ENCODE data around the gene PPRC1. TPM values are rescaled to one million over a fixed set of nuclear protein-coding genes. Genes with fewer than 3 reads are reported as not detected.
A peak's percentile ranks its signal among the peaks of the same experiment; 100 is the strongest.

The PPRC1 gene
- polyA plus RNA-seq = 14.2 TPM

GRCh38 chr10:102132563-102133372 is at the start of gene PPRC1:
Gene PPRC1, plus strand, starts transcription at chr10:102133040. Its CDS starts 29 bp downstream, at chr10:102133069.
- Mint-ChIP-seq H3K27me3 (no peaks in the 10 kb centered on the region), H3K4me1 (peaks cover 16 to 26% (median 17%) of the 10 kb centered on the region in 3 donors), H3K36me3 (no peaks in the 10 kb centered on the region)

DNA sequence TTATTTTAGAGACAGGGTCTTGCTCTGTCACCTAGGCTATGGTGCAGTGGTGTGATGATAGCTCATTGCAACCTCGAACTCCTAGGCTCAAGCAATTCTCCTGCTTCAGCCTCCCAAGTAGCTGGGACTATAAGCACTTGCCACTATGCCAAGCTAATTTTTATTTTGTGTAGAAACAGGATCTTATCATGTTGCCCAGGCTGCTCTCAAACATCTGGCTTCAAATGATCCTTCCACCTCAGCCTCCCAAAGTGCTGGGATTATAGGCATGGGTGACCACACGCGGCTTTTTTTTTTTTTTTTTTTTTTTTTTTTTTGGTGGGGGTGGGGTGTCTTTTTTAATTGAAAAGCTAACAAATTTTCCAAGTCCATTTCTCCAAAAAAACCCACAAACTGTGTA is 49.3 kb upstream of the PPRC1 start:
- H3K27me3 Mint-ChIP-seq = no peaks in the 10 kb centered on the region
- no peak overlapping the region for H3K4me3 Mint-ChIP-seq
- H3K36me3 Mint-ChIP-seq = peaks cover 2% of the 10 kb centered on the region
- no peak overlapping the region for H3K27ac Mint-ChIP-seq
- peaks cover 0 to 2% (median 0%) of the 10 kb centered on the region in 3 donors for H3K4me1 Mint-ChIP-seq
- H3K9me3 Mint-ChIP-seq = no peaks in the 10 kb centered on the region

More at GRCh38 chr10:102132563-102133372, at the start of gene PPRC1:
- no peaks in the 10 kb centered on the region for H3K9me3 Mint-ChIP-seq
- peak within 1 kb of the TSS; percentile 41 to 95 (median 89) for H3K27ac Mint-ChIP-seq
- H3K4me3 Mint-ChIP-seq = peak within 1 kb of the TSS; percentile 95 to 96 (median 96)

DNA sequence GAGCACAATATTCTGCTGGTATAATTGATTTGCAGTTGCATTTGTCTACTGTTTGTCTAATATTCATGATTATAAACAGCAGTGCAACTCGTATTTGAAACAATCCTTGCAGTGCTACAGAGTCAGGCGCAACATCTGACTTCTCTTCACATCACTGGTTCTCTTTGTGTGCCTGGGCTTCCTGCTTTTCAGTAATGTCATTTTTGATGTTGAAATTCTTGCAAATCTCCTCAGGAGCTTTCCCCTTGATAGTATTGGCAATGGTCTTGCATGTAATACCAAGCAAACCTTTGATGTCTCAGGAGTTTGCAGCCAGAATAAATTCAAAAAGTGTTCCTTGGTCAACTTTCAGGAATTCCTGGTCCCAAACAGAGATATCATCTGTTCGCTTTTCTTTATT is 47.5 kb upstream of the PPRC1 start:
- H3K4me3 Mint-ChIP-seq = no peak overlapping the region
- H3K27me3 Mint-ChIP-seq = no peaks in the 10 kb centered on the region
- peaks cover 2% of the 10 kb centered on the region for H3K36me3 Mint-ChIP-seq
- peaks cover 0 to 4% (median 0%) of the 10 kb centered on the region in 3 donors for H3K4me1 Mint-ChIP-seq
- no peaks in the 10 kb centered on the region for H3K9me3 Mint-ChIP-seq
- no peak overlapping the region for H3K27ac Mint-ChIP-seq

DNA sequence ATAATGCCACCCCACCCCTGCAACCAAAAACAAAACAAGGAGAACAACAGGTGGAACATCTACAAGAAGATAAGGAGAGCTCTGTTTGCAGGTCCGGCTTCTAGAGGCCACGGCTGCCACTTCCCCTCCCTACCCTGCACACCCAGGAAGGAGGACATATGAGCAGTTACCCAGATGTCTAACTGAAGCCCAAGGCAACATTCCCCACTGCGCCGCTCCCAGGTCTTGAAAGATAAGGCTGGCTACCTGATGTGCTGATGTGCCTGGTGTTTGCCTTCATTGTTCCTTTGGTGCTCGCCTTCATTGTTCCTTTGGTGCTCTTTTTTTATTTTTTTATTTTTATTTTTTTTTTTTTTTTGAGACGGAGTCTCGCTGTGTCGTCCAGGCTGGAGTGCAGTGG is 46.6 kb upstream of the PPRC1 start:
- no peak overlapping the region for H3K27ac Mint-ChIP-seq

GRCh38 chr10:102090772-102091171 is 42.1 kb upstream of the PPRC1 start:
- H3K4me1 Mint-ChIP-seq = peaks cover 0 to 4% (median 0%) of the 10 kb centered on the region in 3 donors
- H3K36me3 Mint-ChIP-seq = peaks cover 2% of the 10 kb centered on the region
- no peaks in the 10 kb centered on the region for H3K9me3 Mint-ChIP-seq
- no peaks in the 10 kb centered on the region for H3K27me3 Mint-ChIP-seq
- no peak overlapping the region for H3K4me3 Mint-ChIP-seq
- H3K27ac Mint-ChIP-seq = peak overlapping the region in 1 of 3 donors; percentile 8

More for the DNA sequence above, 46.6 kb upstream of the PPRC1 start:
- Mint-ChIP-seq H3K36me3 (peaks cover 2% of the 10 kb centered on the region), H3K4me1 (peaks cover 0 to 4% (median 0%) of the 10 kb centered on the region in 3 donors), H3K9me3 (no peaks in the 10 kb centered on the region), H3K27me3 (no peaks in the 10 kb centered on the region), H3K4me3 (no peak overlapping the region)

DNA sequence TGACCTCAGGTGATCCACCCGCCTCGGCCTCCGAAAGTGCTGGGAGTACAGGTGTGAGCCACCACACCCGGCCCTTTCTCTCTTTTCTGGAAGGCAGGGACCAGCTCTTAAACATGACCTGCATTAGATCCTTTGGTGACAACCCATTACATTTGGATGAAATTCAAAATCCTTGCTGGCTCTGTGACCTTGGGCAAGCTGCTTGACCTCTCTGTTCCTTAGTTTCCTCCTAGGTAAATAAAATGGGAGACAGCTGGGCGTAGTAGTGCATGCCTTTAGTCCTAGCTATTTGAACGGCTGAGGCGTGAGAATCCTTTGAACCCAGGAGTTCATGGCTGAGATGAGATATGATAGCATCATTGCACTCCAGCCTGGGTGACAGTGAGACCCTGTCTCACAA is 36.4 kb upstream of the PPRC1 start:
- Mint-ChIP-seq H3K4me1 (no peaks in the 10 kb centered on the region), H3K27me3 (no peaks in the 10 kb centered on the region), H3K9me3 (no peaks in the 10 kb centered on the region), H3K36me3 (no peaks in the 10 kb centered on the region), H3K27ac (no peak overlapping the region), H3K4me3 (no peak overlapping the region)

- no peaks in the 10 kb centered on the region for H3K27me3 Mint-ChIP-seq
- no peak overlapping the region for H3K27ac Mint-ChIP-seq
- no peak overlapping the region for H3K4me3 Mint-ChIP-seq
- H3K9me3 Mint-ChIP-seq = no peaks in the 10 kb centered on the region
- peaks cover 2% of the 10 kb centered on the region for H3K36me3 Mint-ChIP-seq
- H3K4me1 Mint-ChIP-seq = peaks cover 0 to 7% (median 6%) of the 10 kb centered on the region in 3 donors
These were observed 31.7 kb upstream of the PPRC1 start for GRCh38 chr10:102101152-102101551.

- H3K9me3 Mint-ChIP-seq = no peaks in the 10 kb centered on the region
- H3K4me3 Mint-ChIP-seq = no peak overlapping the region
- H3K27ac Mint-ChIP-seq = peak overlapping the region in 1 of 3 donors; percentile 50
- H3K4me1 Mint-ChIP-seq = peaks cover 0 to 8% (median 7%) of the 10 kb centered on the region in 3 donors
- peaks cover 2% of the 10 kb centered on the region for H3K36me3 Mint-ChIP-seq
- H3K27me3 Mint-ChIP-seq = no peaks in the 10 kb centered on the region
These were observed 30.4 kb upstream of the PPRC1 start for GRCh38 chr10:102102421-102102820.

DNA sequence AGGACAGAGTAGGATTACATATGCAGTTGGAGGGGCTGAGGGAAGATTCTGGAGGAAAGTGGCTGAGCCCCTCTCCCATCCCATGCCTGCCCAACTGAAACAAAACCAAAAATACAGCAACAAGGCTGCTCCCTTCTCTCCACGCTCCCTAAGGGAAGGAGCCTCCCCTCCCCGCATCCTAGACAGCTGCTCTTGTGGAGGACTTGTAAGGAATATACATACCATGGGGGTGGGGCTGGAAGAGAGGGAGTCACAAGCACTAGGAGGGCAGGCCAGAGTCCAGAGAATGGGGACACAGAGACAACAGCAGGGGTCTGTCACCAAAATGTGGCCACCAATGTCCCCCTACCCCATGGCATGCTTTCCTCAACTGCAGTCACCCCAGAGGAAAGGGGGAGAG is 25.8 kb upstream of the PPRC1 start:
- Mint-ChIP-seq H3K36me3 (peaks cover 1% of the 10 kb centered on the region), H3K4me3 (no peak overlapping the region), H3K27ac (no peak overlapping the region), H3K27me3 (no peaks in the 10 kb centered on the region), H3K4me1 (peaks cover 2 to 8% (median 7%) of the 10 kb centered on the region in 3 donors), H3K9me3 (no peaks in the 10 kb centered on the region)

GRCh38 chr10:102109166-102110116 is 23.4 kb upstream of the PPRC1 start:
- H3K4me3 Mint-ChIP-seq = no peak overlapping the region
- H3K4me1 Mint-ChIP-seq = peaks cover 11 to 21% (median 16%) of the 10 kb centered on the region in 3 donors
- H3K9me3 Mint-ChIP-seq = no peaks in the 10 kb centered on the region
- peak overlapping the region in 1 of 3 donors; percentile 32 for H3K27ac Mint-ChIP-seq
- no peaks in the 10 kb centered on the region for H3K27me3 Mint-ChIP-seq
- H3K36me3 Mint-ChIP-seq = no peaks in the 10 kb centered on the region

DNA sequence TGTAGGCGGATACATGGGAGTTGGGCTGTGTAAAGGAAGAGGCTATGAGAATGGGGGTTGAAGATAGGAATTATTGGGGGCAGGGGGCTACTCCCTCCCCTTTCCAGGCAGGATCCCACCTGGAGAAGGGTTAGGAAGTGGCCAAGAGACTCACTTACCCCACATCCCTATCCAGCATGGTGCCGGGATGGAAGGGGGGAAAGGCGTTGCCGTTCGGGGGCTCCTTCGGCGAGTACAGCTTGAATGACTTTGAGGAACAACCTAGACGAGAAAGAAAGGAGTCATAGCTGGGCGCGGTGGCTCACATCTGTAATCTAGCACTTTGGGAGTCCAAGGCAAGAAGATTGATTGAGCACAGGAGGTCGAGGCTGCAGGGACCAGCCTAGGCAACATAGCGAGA is 21.6 kb upstream of the PPRC1 start:
- H3K27me3 Mint-ChIP-seq = no peaks in the 10 kb centered on the region
- no peaks in the 10 kb centered on the region for H3K36me3 Mint-ChIP-seq
- H3K4me3 Mint-ChIP-seq = no peak overlapping the region
- H3K27ac Mint-ChIP-seq = peak overlapping the region in 1 of 3 donors; percentile 39
- H3K9me3 Mint-ChIP-seq = no peaks in the 10 kb centered on the region
- H3K4me1 Mint-ChIP-seq = peaks cover 18 to 28% (median 21%) of the 10 kb centered on the region in 3 donors

DNA sequence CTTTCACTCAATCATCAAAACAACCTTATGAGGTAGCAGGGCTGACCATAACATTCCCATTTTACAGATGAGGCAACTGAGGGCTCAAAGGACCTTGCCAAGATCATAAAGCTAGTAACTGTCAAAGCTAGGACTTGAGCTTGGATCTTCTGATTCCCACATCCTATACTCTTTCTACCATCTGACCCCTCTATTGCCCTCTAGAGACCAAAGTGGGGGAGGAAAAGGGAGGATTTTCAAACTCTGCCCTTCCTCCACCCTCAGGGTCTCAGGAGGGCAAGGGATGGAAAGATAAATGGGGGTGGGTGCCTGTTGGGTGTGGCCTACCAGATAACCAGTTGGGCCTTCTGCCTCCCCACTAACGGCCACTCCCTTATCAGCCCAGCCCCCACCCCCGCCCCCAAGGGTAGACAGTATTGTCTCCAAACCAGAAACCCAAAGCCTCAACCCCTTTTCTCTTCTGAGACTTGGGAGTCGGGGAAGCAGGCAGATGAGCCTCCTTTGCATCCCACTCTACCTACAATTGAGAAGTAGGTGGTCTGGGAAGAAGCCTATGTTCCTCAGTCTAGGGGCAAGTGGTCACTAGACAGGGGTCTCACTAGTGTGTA is 20.5 kb upstream of the PPRC1 start:
- Mint-ChIP-seq H3K9me3 (no peaks in the 10 kb centered on the region), H3K27me3 (no peaks in the 10 kb centered on the region), H3K27ac (no peak overlapping the region), H3K4me3 (peak overlapping the region in 2 of 4 donors; percentile 43 to 65), H3K36me3 (no peaks in the 10 kb centered on the region), H3K4me1 (peaks cover 23 to 35% (median 29%) of the 10 kb centered on the region in 3 donors)

DNA sequence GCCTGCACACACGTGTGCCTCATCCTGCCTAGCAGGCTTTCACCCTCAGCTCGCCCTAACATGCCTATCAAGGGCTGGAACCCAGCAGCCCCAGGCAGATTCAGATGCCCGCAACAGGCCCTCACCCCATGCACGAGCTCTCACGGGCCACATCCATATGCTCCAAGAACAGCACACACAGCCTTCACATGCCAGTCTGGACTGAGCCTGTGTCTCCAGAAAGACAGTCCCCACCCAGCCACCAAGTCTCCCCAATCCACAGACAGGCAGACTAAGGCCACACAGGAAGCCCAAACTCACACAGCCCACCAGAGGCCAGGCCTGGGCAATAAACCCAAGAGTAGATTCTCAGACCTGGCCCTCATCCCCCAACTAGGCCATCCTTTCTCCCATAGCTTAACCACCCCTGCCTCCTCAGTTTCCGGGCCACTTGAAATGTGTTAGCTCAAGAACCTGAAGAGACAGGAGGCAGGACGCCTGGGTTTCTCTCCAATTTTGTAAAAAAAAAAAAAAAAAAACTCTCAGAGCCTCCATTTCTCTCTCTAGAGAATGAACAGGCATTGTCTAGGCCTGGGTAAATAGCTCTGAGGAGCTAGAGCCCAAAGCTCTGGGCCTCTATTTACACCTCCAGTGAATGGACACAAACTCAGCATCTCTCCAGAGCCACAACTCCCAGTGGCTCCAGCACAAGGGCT is 19.4 kb upstream of the PPRC1 start:
- H3K27me3 Mint-ChIP-seq = no peaks in the 10 kb centered on the region
- H3K9me3 Mint-ChIP-seq = no peaks in the 10 kb centered on the region
- peak overlapping the region; percentile 36 to 88 (median 65) for H3K4me3 Mint-ChIP-seq
- H3K36me3 Mint-ChIP-seq = no peaks in the 10 kb centered on the region
- H3K27ac Mint-ChIP-seq = peak overlapping the region; percentile 36 to 40 (median 36)
- H3K4me1 Mint-ChIP-seq = peaks cover 23 to 42% (median 37%) of the 10 kb centered on the region in 3 donors
